ENCODE results near the gene TAF1D. TPM values are rescaled to one million over a fixed set of nuclear protein-coding genes. Genes with fewer than 3 reads are reported as not detected.

Gene TAF1D
- total RNA-seq, 1 experiment from 2014 or later, result 158 TPM

- no peak for DNase-seq
- Histone ChIP-seq H3K27ac (no peak overlapping the region), H3K9me2 (ENCODE audit: insufficient read depth) (no peaks in the 10 kb centered on the region), H4K20me1 (ENCODE audit: insufficient read depth) (no peaks in the 10 kb centered on the region), H3F3A (ENCODE audit: insufficient read depth, low read depth) (no peaks in the 10 kb centered on the region), H3K9me3 (ENCODE audit: insufficient read depth, low read depth) (no peaks in the 10 kb centered on the region), H3K4me3 (no peak overlapping the region), H3K4me2 (no peak overlapping the region), H3K27me3 (ENCODE audit: insufficient read depth, low read depth) (no peaks in the 10 kb centered on the region), H2AFZ (no peak overlapping the region), H3K79me2 (ENCODE audit: low read depth) (no peaks in the 10 kb centered on the region), H3K4me1 (replicated peaks; ENCODE audit: insufficient read depth) (no peaks in the 10 kb centered on the region), H3K36me3 (ENCODE audit: low read depth) (no peaks in the 10 kb centered on the region)
- no peak for TF ChIP-seq EZH2 (IDR thresholded peaks at IDR 0.05; ENCODE audit: low read depth)
- TF ChIP-seq, protein P1, sequence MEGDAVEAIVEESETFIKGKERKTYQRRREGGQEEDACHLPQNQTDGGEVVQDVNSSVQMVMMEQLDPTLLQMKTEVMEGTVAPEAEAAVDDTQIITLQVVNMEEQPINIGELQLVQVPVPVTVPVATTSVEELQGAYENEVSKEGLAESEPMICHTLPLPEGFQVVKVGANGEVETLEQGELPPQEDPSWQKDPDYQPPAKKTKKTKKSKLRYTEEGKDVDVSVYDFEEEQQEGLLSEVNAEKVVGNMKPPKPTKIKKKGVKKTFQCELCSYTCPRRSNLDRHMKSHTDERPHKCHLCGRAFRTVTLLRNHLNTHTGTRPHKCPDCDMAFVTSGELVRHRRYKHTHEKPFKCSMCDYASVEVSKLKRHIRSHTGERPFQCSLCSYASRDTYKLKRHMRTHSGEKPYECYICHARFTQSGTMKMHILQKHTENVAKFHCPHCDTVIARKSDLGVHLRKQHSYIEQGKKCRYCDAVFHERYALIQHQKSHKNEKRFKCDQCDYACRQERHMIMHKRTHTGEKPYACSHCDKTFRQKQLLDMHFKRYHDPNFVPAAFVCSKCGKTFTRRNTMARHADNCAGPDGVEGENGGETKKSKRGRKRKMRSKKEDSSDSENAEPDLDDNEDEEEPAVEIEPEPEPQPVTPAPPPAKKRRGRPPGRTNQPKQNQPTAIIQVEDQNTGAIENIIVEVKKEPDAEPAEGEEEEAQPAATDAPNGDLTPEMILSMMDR (conservative IDR thresholded peaks at IDR 0.05), result no peak
- ChIA-PET POLR2A (ENCODE audit: unreplicated experiment) (no interaction called here), CTCF (no interaction called here)
- intact Hi-C loops (cut with micrococcal nuclease; ENCODE audit: unreplicated experiment), result no loop called here
- no TSS peak for BruUV-seq (replicated peaks)
Measured at GRCh38 chr11:93773045-93773477, 31.8 kb upstream of the TAF1D start.

DNA sequence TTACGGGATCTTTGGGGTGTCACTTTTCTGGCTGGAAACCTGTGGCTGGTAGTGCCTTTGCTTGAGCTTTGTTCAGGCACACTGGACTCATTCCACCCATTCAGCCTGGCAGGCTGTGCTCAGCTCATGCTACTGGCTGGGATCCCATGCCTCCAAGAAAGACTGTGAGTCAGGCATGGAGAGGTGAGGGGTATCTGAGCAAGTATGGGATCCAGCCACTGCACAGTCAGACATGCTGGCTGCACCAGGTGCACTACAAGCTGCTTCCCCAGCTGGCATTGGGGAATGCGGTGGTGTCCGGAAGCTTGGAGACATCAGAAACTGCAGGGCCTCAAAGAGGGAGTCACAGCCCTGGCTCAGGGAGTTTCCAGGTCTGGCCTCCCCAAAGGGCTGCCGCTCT lies 30.8 kb upstream of the TAF1D start:
- H3K4me1 ChIP-seq (replicated peaks; ENCODE audit: insufficient read depth), result 0 out of 2 replicates have a peak, but pooled peaks cover under 1% of the 10 kb centered on the region
- no peak overlapping the region for H3K27ac ChIP-seq
- H3K9me2 ChIP-seq (ENCODE audit: insufficient read depth), result no peaks in the 10 kb centered on the region
- no peaks in the 10 kb centered on the region for H3K9me3 ChIP-seq (ENCODE audit: insufficient read depth, low read depth)
- DNase-seq, result no peak
- no TSS peak for BruUV-seq (replicated peaks)
- H3K36me3 ChIP-seq (ENCODE audit: low read depth), result no peaks in the 10 kb centered on the region
- no peak overlapping the region for H2AFZ ChIP-seq
- H3K79me2 ChIP-seq (ENCODE audit: low read depth), result no peaks in the 10 kb centered on the region
- TF ChIP-seq, protein P1 (conservative IDR thresholded peaks at IDR 0.05), result no peak
- no peak for TF ChIP-seq EZH2 (IDR thresholded peaks at IDR 0.05; ENCODE audit: low read depth)
- intact Hi-C loops (cut with micrococcal nuclease; ENCODE audit: unreplicated experiment), result no loop called here
- no peak overlapping the region for H3K4me2 ChIP-seq
- no peaks in the 10 kb centered on the region for H3K27me3 ChIP-seq (ENCODE audit: insufficient read depth, low read depth)
- peaks cover 1% of the 10 kb centered on the region; the same call in 1 of the 2 replicates for H3F3A ChIP-seq (ENCODE audit: insufficient read depth, low read depth)
- no peaks in the 10 kb centered on the region for H4K20me1 ChIP-seq (ENCODE audit: insufficient read depth)
- POLR2A ChIA-PET (ENCODE audit: unreplicated experiment), result no interaction called here
- H3K4me3 ChIP-seq, result no peak overlapping the region
- CTCF ChIA-PET, result no interaction called here

GRCh38 chr11:93770160-93770559 lies 28.9 kb upstream of the TAF1D start:
- Histone ChIP-seq H3K4me1 (replicated peaks; ENCODE audit: insufficient read depth) (peaks cover 12% of the 10 kb centered on the region; the same call in 1 of the 2 replicates), H3K9me3 (ENCODE audit: insufficient read depth, low read depth) (no peaks in the 10 kb centered on the region), H3F3A (ENCODE audit: insufficient read depth, low read depth) (peaks cover 9% of the 10 kb centered on the region; the same call in 1 of the 2 replicates), H3K27me3 (ENCODE audit: insufficient read depth, low read depth) (no peaks in the 10 kb centered on the region), H3K4me2 (no peak overlapping the region), H2AFZ (no peak overlapping the region), H3K9me2 (ENCODE audit: insufficient read depth) (no peaks in the 10 kb centered on the region), H3K27ac (no peak overlapping the region), H4K20me1 (ENCODE audit: insufficient read depth) (no peaks in the 10 kb centered on the region), H3K4me3 (no peak overlapping the region), H3K36me3 (ENCODE audit: low read depth) (no peaks in the 10 kb centered on the region), H3K79me2 (ENCODE audit: low read depth) (no peaks in the 10 kb centered on the region)
- CTCF ChIA-PET, result no interaction called here
- intact Hi-C loops (cut with micrococcal nuclease; ENCODE audit: unreplicated experiment), result no loop called here
- no TSS peak for BruUV-seq (replicated peaks)
- TF ChIP-seq EZH2 (IDR thresholded peaks at IDR 0.05; ENCODE audit: low read depth), result no peak
- TF ChIP-seq, protein P1 (conservative IDR thresholded peaks at IDR 0.05), result no peak
- POLR2A ChIA-PET (ENCODE audit: unreplicated experiment), result no interaction called here
- DNase-seq, result no peak

Data from PC-9 (cell line).